ENCODE data around the gene AGTRAP. TPM values are rescaled to one million over a fixed set of nuclear protein-coding genes. Genes with fewer than 3 reads are reported as not detected.

AGTRAP gene
- total and polyA plus RNA-seq, 4 donors: 37.0 to 266 (median 83.3) TPM

GRCh38 chr1:11693917-11694316 lies 42.0 kb upstream of the AGTRAP start:
- ATAC-seq (ENCODE audit: insufficient read depth, low FRiP score) (no peak), DNase-seq (no peak)
- Histone ChIP-seq H3K36me3 (ENCODE audit: control insufficient read depth in 4 of 4, insufficient read depth in 4 of 4, low read length in 4 of 4) (no peaks in the 10 kb centered on the region), H3K27ac (ENCODE audit: low read depth in 1 of 2, low read length in 1 of 2) (no peak overlapping the region), H3K4me3 (no peak overlapping the region), H3K4me1 (ENCODE audit: control insufficient read depth in 5 of 5, insufficient read depth in 5 of 5, low read length in 5 of 5) (peaks cover 0 to 12% (median 7%) of the 10 kb centered on the region in 5 donors), H3K27me3 (ENCODE audit: control insufficient read depth in 3 of 3, insufficient read depth in 3 of 3, low read length in 2 of 3) (peaks cover 8 to 19% (median 13%) of the 10 kb centered on the region in 3 donors), H3K9ac (ENCODE audit: insufficient read depth in 1 of 2, low read length in 2 of 2) (no peak overlapping the region), H3K9me3 (ENCODE audit: control insufficient read depth in 4 of 4, insufficient read depth in 3 of 4, low read length in 3 of 4) (no peaks in the 10 kb centered on the region)
- TF ChIP-seq CTCF (IDR thresholded peaks at IDR 0.05; ENCODE audit: control extremely low read depth, extremely low read depth): no peak
- WGBS, 2 donors: 64 to 68% methylated on average over 5 of the region's 5 CpGs

GRCh38 chr1:11695861-11696260 lies 40.1 kb upstream of the AGTRAP start:
- Histone ChIP-seq H3K9ac (ENCODE audit: insufficient read depth in 1 of 2, low read length in 2 of 2) (no peak overlapping the region), H3K36me3 (ENCODE audit: control insufficient read depth in 4 of 4, insufficient read depth in 4 of 4, low read length in 4 of 4) (no peaks in the 10 kb centered on the region), H3K4me3 (no peak overlapping the region), H3K27me3 (ENCODE audit: control insufficient read depth in 3 of 3, insufficient read depth in 3 of 3, low read length in 2 of 3) (peaks cover 0 to 15% (median 13%) of the 10 kb centered on the region in 3 donors), H3K27ac (ENCODE audit: low read depth in 1 of 2, low read length in 1 of 2) (no peak overlapping the region), H3K4me1 (ENCODE audit: control insufficient read depth in 5 of 5, insufficient read depth in 5 of 5, low read length in 5 of 5) (peaks cover 0 to 6% (median 3%) of the 10 kb centered on the region in 5 donors), H3K9me3 (ENCODE audit: control insufficient read depth in 4 of 4, insufficient read depth in 3 of 4, low read length in 3 of 4) (no peaks in the 10 kb centered on the region)
- no peak for DNase-seq
- WGBS, 2 donors: 84 to 96% methylated on average over 6 of the region's 6 CpGs
- no peak for TF ChIP-seq CTCF (IDR thresholded peaks at IDR 0.05; ENCODE audit: control extremely low read depth, extremely low read depth)
- ATAC-seq (ENCODE audit: insufficient read depth, low FRiP score): no peak

GRCh38 chr1:11697188-11697892 lies 38.6 kb upstream of the AGTRAP start:
- Histone ChIP-seq H3K4me3 (no peak overlapping the region), H3K9me3 (ENCODE audit: control insufficient read depth in 4 of 4, insufficient read depth in 3 of 4, low read length in 3 of 4) (peaks cover 0 to 2% (median 0%) of the 10 kb centered on the region in 4 donors), H3K9ac (ENCODE audit: insufficient read depth in 1 of 2, low read length in 2 of 2) (no peak overlapping the region), H3K4me1 (ENCODE audit: control insufficient read depth in 5 of 5, insufficient read depth in 5 of 5, low read length in 5 of 5) (peaks cover 0 to 18% (median 6%) of the 10 kb centered on the region in 5 donors), H3K36me3 (ENCODE audit: control insufficient read depth in 4 of 4, insufficient read depth in 4 of 4, low read length in 4 of 4) (no peaks in the 10 kb centered on the region), H3K27ac (ENCODE audit: low read depth in 1 of 2, low read length in 1 of 2) (no peak overlapping the region), H3K27me3 (ENCODE audit: control insufficient read depth in 3 of 3, insufficient read depth in 3 of 3, low read length in 2 of 3) (peaks cover 0 to 17% (median 3%) of the 10 kb centered on the region in 3 donors)
- DNase-seq (no peak), ATAC-seq (ENCODE audit: insufficient read depth, low FRiP score) (no peak)
- WGBS, 2 donors: 68 to 72% methylated on average over 8 of the region's 8 CpGs
- no peak for TF ChIP-seq CTCF (IDR thresholded peaks at IDR 0.05; ENCODE audit: control extremely low read depth, extremely low read depth)

Measured in lung (tissue), 12 donors.